GM18907 (cell line): Measurements from ENCODE around the gene PNPLA4.

Experiments used
- ATAC-seq: cut with Tn5 transposase; IDR thresholded peaks from one replicate; pipeline ENCODE4 v1.9.1; 2021; ENCODE audit warnings: mild to moderate bottlenecking, moderate library complexity; ENCODE audit not compliant: unreplicated experiment

Gene PNPLA4

GRCh38 chrX:7927259-7928167 lies at the start of gene PNPLA4:
TSS of gene PNPLA4 (minus strand) at chrX:7927413. CDS start at chrX:7926119, 1,294 bp downstream.
- peak; percentile 95 for ATAC-seq

GRCh38 chrX:7972586-7972985 lies 45.4 kb upstream of the PNPLA4 start:
- ATAC-seq, result no peak

GRCh38 chrX:7970428-7970827 lies 43.2 kb upstream of the PNPLA4 start:
- no peak for ATAC-seq

GRCh38 chrX:7965436-7965835 lies 38.2 kb upstream of the PNPLA4 start:
- no peak for ATAC-seq

GRCh38 chrX:7960246-7960645 lies 33.0 kb upstream of the PNPLA4 start:
- ATAC-seq, result no peak

- no peak for ATAC-seq
Measured at GRCh38 chrX:7953446-7953845, 26.2 kb upstream of the PNPLA4 start.

GRCh38 chrX:7950865-7951264 lies 23.7 kb upstream of the PNPLA4 start:
- peak; percentile 86 for ATAC-seq

- no peak for ATAC-seq
Measured at GRCh38 chrX:7948483-7948882, 21.3 kb upstream of the PNPLA4 start.

- ATAC-seq, result no peak
Measured at GRCh38 chrX:7946960-7947359, 19.7 kb upstream of the PNPLA4 start.

GRCh38 chrX:7943600-7944245 lies 16.5 kb upstream of the PNPLA4 start:
- no peak for ATAC-seq

- no peak for ATAC-seq
Measured at GRCh38 chrX:7941390-7942042, 14.3 kb upstream of the PNPLA4 start.

GRCh38 chrX:7934026-7934425 lies 6.8 kb upstream of the PNPLA4 start:
- no peak for ATAC-seq

- ATAC-seq, result no peak
Measured at GRCh38 chrX:7926914-7927258, 327 bp downstream of the PNPLA4 start.

- no peak for ATAC-seq
Measured at GRCh38 chrX:7926501-7926900, 712 bp downstream of the PNPLA4 start.

- peak; percentile 41 for ATAC-seq
Measured at GRCh38 chrX:7925867-7926472, 1.2 kb downstream of the PNPLA4 start.

- no peak for ATAC-seq
Measured at GRCh38 chrX:7921750-7922149, 5.5 kb downstream of the PNPLA4 start.

GRCh38 chrX:7908821-7909220 lies 18.4 kb downstream of the PNPLA4 start:
- ATAC-seq, result no peak

- no peak for ATAC-seq
Measured at GRCh38 chrX:7904562-7904961, 22.7 kb downstream of the PNPLA4 start.

GRCh38 chrX:7891928-7892327 lies 35.3 kb downstream of the PNPLA4 start:
- ATAC-seq, result no peak

- no peak for ATAC-seq
Measured at GRCh38 chrX:7889680-7890079, 37.5 kb downstream of the PNPLA4 start.

- ATAC-seq, result peak; percentile 56
Measured at GRCh38 chrX:7889135-7889534, 38.1 kb downstream of the PNPLA4 start.
